GM23338 (cell line): ENCODE measurements around the gene STK39. TPM values are rescaled to one million over a fixed set of nuclear protein-coding genes. Genes with fewer than 3 reads are reported as not detected.

ENCODE experiments used
- ATAC-seq: fragments of 200-7000 bp; cut with Tn5 transposase; 3 replicates; pipeline ENCODE4 v1.9.1; 2020
- DNase-seq: peaks from one replicate; pipeline ENCODE4 v3.0.0-alpha.2; 2015; ENCODE audit warnings: low spot score
- H2AFZ ChIP-seq: fragments of 200-600 bp; sonication (generic); 2 replicates; pipeline ENCODE4 v1.8.0; 2016; ENCODE audit warnings: antibody characterized with exemption, mild to moderate bottlenecking, moderate library complexity
- H3F3A ChIP-seq: fragments of 200-600 bp; sonication (generic); replicated peaks from 2 replicates; pipeline ENCODE4 v1.8.0; 2017; ENCODE audit warnings: antibody characterized with exemption, mixed run types, low read depth
- H3K27ac ChIP-seq: fragments of 200-600 bp; sonication (generic); 2 replicates; pipeline ENCODE4 v1.6.1; 2016; ENCODE audit warnings: low read depth
- H3K27me3 ChIP-seq: fragments of 200-600 bp; sonication (generic); 2 replicates; pipeline ENCODE4 v1.8.0; 2016; ENCODE audit warnings: mild to moderate bottlenecking, mixed run types, moderate library complexity; ENCODE audit not compliant: insufficient read depth
- H3K36me3 ChIP-seq: fragments of 200-600 bp; sonication (generic); 2 replicates; pipeline ENCODE4 v1.8.0; 2016; ENCODE audit warnings: mild to moderate bottlenecking; ENCODE audit not compliant: insufficient read depth
- H3K4me1 ChIP-seq: fragments of 200-600 bp; sonication (generic); 2 replicates; pipeline ENCODE4 v1.8.0; 2016; ENCODE audit warnings: mild to moderate bottlenecking, moderate library complexity; ENCODE audit not compliant: insufficient read depth
- H3K4me2 ChIP-seq: fragments of 200-600 bp; sonication (generic); 2 replicates; pipeline ENCODE4 v1.7.1; 2017; ENCODE audit warnings: mixed run types
- H3K4me3 ChIP-seq: fragments of 200-600 bp; sonication (generic); 2 replicates; pipeline ENCODE4 v1.6.1; 2016; ENCODE audit warnings: mixed run types
- H3K79me2 ChIP-seq: fragments of 200-600 bp; sonication (generic); replicated peaks from 2 replicates; pipeline ENCODE4 v1.8.0; 2017; ENCODE audit warnings: mild to moderate bottlenecking; ENCODE audit not compliant: insufficient read depth
- H3K9me2 ChIP-seq: fragments of 200-600 bp; sonication (generic); 2 replicates; pipeline ENCODE4 v1.8.0; 2017; ENCODE audit not compliant: insufficient read depth
- H4K20me1 ChIP-seq: fragments of 200-600 bp; sonication (generic); replicated peaks from 2 replicates; pipeline ENCODE4 v1.8.0; 2017; ENCODE audit warnings: mild to moderate bottlenecking; ENCODE audit not compliant: insufficient read depth
- H3K27ac Mint-ChIP-seq: 2 replicates; pipeline ENCODE4 v1.8.0; 2020; ENCODE audit warnings: inconsistent platforms, mild to moderate bottlenecking, moderate library complexity, mixed read lengths
- H3K27me3 Mint-ChIP-seq: 3 replicates; pipeline ENCODE4 v1.8.0; 2022; ENCODE audit warnings: low read depth, mild to moderate bottlenecking, moderate library complexity, mixed read lengths, inconsistent platforms; ENCODE audit not compliant: insufficient read depth, poor library complexity
- H3K36me3 Mint-ChIP-seq: 3 replicates; pipeline ENCODE4 v1.8.0; 2021; ENCODE audit warnings: low read depth, mild to moderate bottlenecking, inconsistent platforms, moderate library complexity, mixed read lengths
- H3K4me1 Mint-ChIP-seq: 3 replicates; pipeline ENCODE4 v1.8.0; 2020; ENCODE audit warnings: mild to moderate bottlenecking, inconsistent platforms, mixed read lengths
- H3K4me3 Mint-ChIP-seq: 3 replicates; pipeline ENCODE4 v1.8.0; 2021; ENCODE audit warnings: moderate library complexity, mild to moderate bottlenecking, inconsistent platforms, mixed read lengths
- H3K9me3 Mint-ChIP-seq: 3 replicates; pipeline ENCODE4 v1.8.0; 2020; ENCODE audit warnings: moderate library complexity, mild to moderate bottlenecking, inconsistent platforms, mixed read lengths
- CREB1 ChIP-seq: fragments of 250-450 bp; sonication (Bioruptor Pico); IDR thresholded peaks from 2 replicates; pipeline ENCODE4 v1.5.0; 2020; ENCODE audit warnings: low read depth, mild to moderate bottlenecking, moderate library complexity
- CTCF ChIP-seq, 2 experiments: fragments of 200-600 bp in 1 of 2; sonication (generic) in 1 of 2; conservative IDR thresholded peaks; 2 replicates each; pipeline versions ENCODE4 v1.5.1 to v1.6.1; 2016 to 2017; ENCODE audit warnings: antibody characterized with exemption in 2 of 2, low read depth in 2 of 2, mild to moderate bottlenecking in 2 of 2, moderate library complexity in 1 of 2
- ETS1 ChIP-seq: IDR thresholded peaks from 2 replicates; pipeline ENCODE4 v1.6.1; 2016; ENCODE audit warnings: antibody characterized with exemption
- EZH2 ChIP-seq: fragments of 200-600 bp; sonication (generic); IDR thresholded peaks from one replicate; pipeline ENCODE4 v1.8.0; 2017; ENCODE audit warnings: antibody characterized with exemption, mild to moderate bottlenecking, low read depth; ENCODE audit not compliant: unreplicated experiment
- EZH2phosphoT487 ChIP-seq: fragments of 200-600 bp; sonication (generic); IDR thresholded peaks from one replicate; pipeline ENCODE4 v1.8.1; 2018; ENCODE audit warnings: antibody characterized with exemption; ENCODE audit not compliant: unreplicated experiment
- JUNB ChIP-seq: IDR thresholded peaks from one replicate; pipeline ENCODE4 v1.6.1; 2016; ENCODE audit warnings: antibody characterized with exemption; ENCODE audit not compliant: unreplicated experiment
- NANOG ChIP-seq: IDR thresholded peaks from 2 replicates; pipeline ENCODE4 v1.6.1; 2016; ENCODE audit warnings: antibody characterized with exemption, borderline replicate concordance
- POLR2AphosphoS5 ChIP-seq: IDR thresholded peaks from 2 replicates; pipeline ENCODE4 v1.6.1; 2016; ENCODE audit warnings: antibody characterized with exemption, low read depth
- REST ChIP-seq: IDR thresholded peaks from one replicate; pipeline ENCODE4 v1.6.1; 2018; ENCODE audit warnings: antibody characterized with exemption; ENCODE audit not compliant: unreplicated experiment
- STAT1 ChIP-seq: IDR thresholded peaks from one replicate; pipeline ENCODE4 v1.6.1; 2016; ENCODE audit warnings: antibody characterized with exemption; ENCODE audit not compliant: unreplicated experiment
- ZNF114 ChIP-seq: fragments of 250-450 bp; sonication (Bioruptor Pico); IDR thresholded peaks from 2 replicates; pipeline ENCODE4 v1.5.0; 2020; ENCODE audit warnings: mild to moderate bottlenecking, moderate library complexity
- ZNF331 ChIP-seq: fragments of 250-450 bp; sonication (Bioruptor Pico); IDR thresholded peaks from 2 replicates; pipeline ENCODE4 v1.5.0; 2020; ENCODE audit warnings: low read depth, mild to moderate bottlenecking, moderate library complexity
- polyA plus RNA-seq: library from polyadenylated mRNA; unstranded; fragments of >200 nt; fragmentation: Nextera tagmentation; extraction: Ambion mirVana; gene quantifications from 2 replicates; pipeline ENCODE4 v1.2.1, GENCODE V29; 2016
- total RNA-seq: library from RNA; depleted of rRNA; stranded (reverse); fragments of >200 nt; shearing (Covaris generic); gene quantifications from 2 replicates; pipeline ENCODE4 v1.2.3, GENCODE V29; 2014

Gene STK39
- total and polyA plus RNA-seq, 2 experiments from 2014 or later: 9.5 to 16.9 TPM

- TF ChIP-seq REST: no peak
- TF ChIP-seq CREB1 (CRISPR knock-in tag): no peak
- TF ChIP-seq JUNB: no peak
- no peak for TF ChIP-seq POLR2AphosphoS5
- no peak for TF ChIP-seq NANOG
- no peak for TF ChIP-seq EZH2
- TF ChIP-seq ETS1: no peak
- TF ChIP-seq EZH2phosphoT487: no peak
Measured at GRCh38 chr2:167987558-167987957, 259.8 kb downstream of the STK39 start (continued).

- Histone ChIP-seq H3K36me3 (no peaks in the 10 kb centered on the region), H3K27me3 (no peaks in the 10 kb centered on the region), H4K20me1 (no peaks in the 10 kb centered on the region), H3K27ac (no peak overlapping the region), H3K4me1 (no peaks in the 10 kb centered on the region), H2AFZ (no peak overlapping the region), H3K4me3 (no peak overlapping the region), H3K79me2 (no peaks in the 10 kb centered on the region), H3F3A (no peaks in the 10 kb centered on the region), H3K4me2 (no peak overlapping the region), H3K9me2 (no peaks in the 10 kb centered on the region)
- ATAC-seq (no peak), DNase-seq (no peak)
- no peak overlapping the region for H3K27ac Mint-ChIP-seq
- no peak overlapping the region for H3K4me3 Mint-ChIP-seq
- H3K4me1 Mint-ChIP-seq: peaks cover 18% of the 10 kb centered on the region
- H3K9me3 Mint-ChIP-seq: no peaks in the 10 kb centered on the region
- H3K27me3 Mint-ChIP-seq: no peaks in the 10 kb centered on the region
- no peaks in the 10 kb centered on the region for H3K36me3 Mint-ChIP-seq
- TF ChIP-seq ETS1 (no peak), ZNF114 (no peak), ZNF331 (CRISPR knock-in tag) (no peak), EZH2 (no peak), NANOG (no peak), STAT1 (no peak), JUNB (no peak), CTCF (conservative IDR thresholded peaks at IDR 0.05; ENCODE audit: low read depth in 2 of 2) (no peak)
Measured at GRCh38 chr2:167987026-167987425, 260.4 kb downstream of the STK39 start.
